ENCODE data around the gene GNAZ.

DNA sequence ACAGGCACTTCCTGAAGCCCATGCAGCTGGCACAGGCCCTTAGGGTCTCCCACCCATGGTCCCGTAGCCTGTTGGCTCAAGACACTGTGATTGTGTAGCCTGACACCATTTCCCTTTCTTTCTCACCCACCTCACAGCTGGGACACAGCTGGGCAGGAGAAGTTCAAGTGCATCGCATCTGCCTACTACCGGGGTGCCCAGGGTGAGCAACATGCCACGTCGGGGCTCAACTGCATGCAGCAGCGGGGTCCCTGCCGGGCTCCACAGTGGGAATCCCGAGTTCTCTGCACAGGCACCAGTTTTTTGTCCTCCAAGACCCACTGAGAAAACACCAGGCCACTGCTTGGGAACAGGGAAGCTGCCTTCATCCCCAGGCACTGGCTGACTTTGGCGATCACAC, 85.5 kb downstream of the GNAZ start:
- TF ChIP-seq, protein P1, sequence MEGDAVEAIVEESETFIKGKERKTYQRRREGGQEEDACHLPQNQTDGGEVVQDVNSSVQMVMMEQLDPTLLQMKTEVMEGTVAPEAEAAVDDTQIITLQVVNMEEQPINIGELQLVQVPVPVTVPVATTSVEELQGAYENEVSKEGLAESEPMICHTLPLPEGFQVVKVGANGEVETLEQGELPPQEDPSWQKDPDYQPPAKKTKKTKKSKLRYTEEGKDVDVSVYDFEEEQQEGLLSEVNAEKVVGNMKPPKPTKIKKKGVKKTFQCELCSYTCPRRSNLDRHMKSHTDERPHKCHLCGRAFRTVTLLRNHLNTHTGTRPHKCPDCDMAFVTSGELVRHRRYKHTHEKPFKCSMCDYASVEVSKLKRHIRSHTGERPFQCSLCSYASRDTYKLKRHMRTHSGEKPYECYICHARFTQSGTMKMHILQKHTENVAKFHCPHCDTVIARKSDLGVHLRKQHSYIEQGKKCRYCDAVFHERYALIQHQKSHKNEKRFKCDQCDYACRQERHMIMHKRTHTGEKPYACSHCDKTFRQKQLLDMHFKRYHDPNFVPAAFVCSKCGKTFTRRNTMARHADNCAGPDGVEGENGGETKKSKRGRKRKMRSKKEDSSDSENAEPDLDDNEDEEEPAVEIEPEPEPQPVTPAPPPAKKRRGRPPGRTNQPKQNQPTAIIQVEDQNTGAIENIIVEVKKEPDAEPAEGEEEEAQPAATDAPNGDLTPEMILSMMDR (IDR thresholded peaks at IDR 0.05), result no peak
- no peak for TF ChIP-seq POLR2A (IDR thresholded peaks at IDR 0.05)

All from esophagus squamous epithelium (tissue), 4 donors.